ENCODE data around the gene TCEANC2. TPM values are rescaled to one million over a fixed set of nuclear protein-coding genes. Genes with fewer than 3 reads are reported as not detected.

Gene TCEANC2
- total RNA-seq, 4 donors from 2014 or later, result 1.5 to 7.3 (median 3.2) TPM

GRCh38 chr1:54012863-54013262 lies 40.5 kb upstream of the TCEANC2 start:
- H3K27ac ChIP-seq, result no peak overlapping the region
- H3K4me1 ChIP-seq, result no peaks in the 10 kb centered on the region
- intact Hi-C loops (cut with DNase I; ENCODE audit: low total_unique reads), result no loop called here
- no peak overlapping the region for H3K4me3 ChIP-seq
- H3K36me3 ChIP-seq, result no peaks in the 10 kb centered on the region
- H3K27me3 ChIP-seq, result no peaks in the 10 kb centered on the region
- no peak for DNase-seq
- H3K9me3 ChIP-seq, result no peaks in the 10 kb centered on the region
- TF ChIP-seq POLR2A (IDR thresholded peaks at IDR 0.05), result no peak
- TF ChIP-seq, protein P1, sequence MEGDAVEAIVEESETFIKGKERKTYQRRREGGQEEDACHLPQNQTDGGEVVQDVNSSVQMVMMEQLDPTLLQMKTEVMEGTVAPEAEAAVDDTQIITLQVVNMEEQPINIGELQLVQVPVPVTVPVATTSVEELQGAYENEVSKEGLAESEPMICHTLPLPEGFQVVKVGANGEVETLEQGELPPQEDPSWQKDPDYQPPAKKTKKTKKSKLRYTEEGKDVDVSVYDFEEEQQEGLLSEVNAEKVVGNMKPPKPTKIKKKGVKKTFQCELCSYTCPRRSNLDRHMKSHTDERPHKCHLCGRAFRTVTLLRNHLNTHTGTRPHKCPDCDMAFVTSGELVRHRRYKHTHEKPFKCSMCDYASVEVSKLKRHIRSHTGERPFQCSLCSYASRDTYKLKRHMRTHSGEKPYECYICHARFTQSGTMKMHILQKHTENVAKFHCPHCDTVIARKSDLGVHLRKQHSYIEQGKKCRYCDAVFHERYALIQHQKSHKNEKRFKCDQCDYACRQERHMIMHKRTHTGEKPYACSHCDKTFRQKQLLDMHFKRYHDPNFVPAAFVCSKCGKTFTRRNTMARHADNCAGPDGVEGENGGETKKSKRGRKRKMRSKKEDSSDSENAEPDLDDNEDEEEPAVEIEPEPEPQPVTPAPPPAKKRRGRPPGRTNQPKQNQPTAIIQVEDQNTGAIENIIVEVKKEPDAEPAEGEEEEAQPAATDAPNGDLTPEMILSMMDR (IDR thresholded peaks at IDR 0.05), result no peak

- Histone ChIP-seq H3K4me3 (no peak overlapping the region), H3K27ac (no peak overlapping the region), H3K4me1 (no peaks in the 10 kb centered on the region), H3K27me3 (no peaks in the 10 kb centered on the region), H3K9me3 (no peaks in the 10 kb centered on the region), H3K36me3 (no peaks in the 10 kb centered on the region)
- intact Hi-C loops (cut with DNase I; ENCODE audit: low total_unique reads), result no loop called here
- no peak for DNase-seq
- TF ChIP-seq POLR2A (IDR thresholded peaks at IDR 0.05), result no peak
- TF ChIP-seq, protein P1 (IDR thresholded peaks at IDR 0.05), result no peak
These were observed 39.9 kb upstream of the TCEANC2 start for GRCh38 chr1:54013393-54014008.

DNA sequence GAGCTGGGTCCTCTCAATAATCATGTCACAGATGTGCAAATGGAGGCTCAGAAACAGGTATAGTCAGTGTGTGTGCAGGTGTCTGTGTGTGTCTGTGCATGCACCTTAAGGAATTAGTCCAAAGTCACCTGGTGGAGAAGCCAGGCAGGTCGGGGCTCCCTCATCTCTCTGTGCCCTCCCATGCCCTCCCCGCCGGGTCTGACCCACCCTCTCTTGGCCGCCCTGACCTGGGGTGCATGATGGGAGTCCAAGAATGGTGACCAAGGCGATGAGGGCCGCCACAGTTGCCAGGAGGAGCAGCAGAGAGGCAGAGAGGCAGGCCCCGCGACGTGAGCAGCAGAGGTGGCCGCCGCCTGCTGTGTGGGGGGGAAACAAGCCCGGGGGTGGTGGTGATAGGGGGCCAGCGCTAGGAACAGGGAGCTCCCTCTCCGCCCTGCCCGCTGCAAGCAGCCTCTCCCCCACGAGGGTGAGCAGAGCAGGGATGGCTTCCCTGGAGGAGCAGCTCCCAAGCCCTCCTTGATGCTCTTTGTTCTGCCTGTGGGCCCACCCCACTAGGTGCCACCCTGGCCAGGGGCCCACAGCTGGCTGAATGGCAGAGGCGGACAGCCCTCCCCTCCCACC lies 39.3 kb upstream of the TCEANC2 start:
- TF ChIP-seq, protein P1 (IDR thresholded peaks at IDR 0.05), result no peak
- Histone ChIP-seq H3K27me3 (no peaks in the 10 kb centered on the region), H3K36me3 (no peaks in the 10 kb centered on the region), H3K9me3 (no peaks in the 10 kb centered on the region), H3K27ac (no peak overlapping the region), H3K4me1 (no peaks in the 10 kb centered on the region), H3K4me3 (no peak overlapping the region)
- DNase-seq, result no peak
- intact Hi-C loops (cut with DNase I; ENCODE audit: low total_unique reads), result no loop called here

GRCh38 chr1:54016343-54017282 lies 36.8 kb upstream of the TCEANC2 start:
- Histone ChIP-seq H3K36me3 (no peaks in the 10 kb centered on the region), H3K9me3 (no peaks in the 10 kb centered on the region), H3K4me1 (no peaks in the 10 kb centered on the region), H3K4me3 (no peak overlapping the region), H3K27me3 (no peaks in the 10 kb centered on the region), H3K27ac (no peak overlapping the region)
- intact Hi-C loops (cut with DNase I; ENCODE audit: low total_unique reads), result no loop called here
- no peak for DNase-seq
- TF ChIP-seq POLR2A (IDR thresholded peaks at IDR 0.05), result no peak
- TF ChIP-seq, protein P1 (IDR thresholded peaks at IDR 0.05), result no peak

DNA sequence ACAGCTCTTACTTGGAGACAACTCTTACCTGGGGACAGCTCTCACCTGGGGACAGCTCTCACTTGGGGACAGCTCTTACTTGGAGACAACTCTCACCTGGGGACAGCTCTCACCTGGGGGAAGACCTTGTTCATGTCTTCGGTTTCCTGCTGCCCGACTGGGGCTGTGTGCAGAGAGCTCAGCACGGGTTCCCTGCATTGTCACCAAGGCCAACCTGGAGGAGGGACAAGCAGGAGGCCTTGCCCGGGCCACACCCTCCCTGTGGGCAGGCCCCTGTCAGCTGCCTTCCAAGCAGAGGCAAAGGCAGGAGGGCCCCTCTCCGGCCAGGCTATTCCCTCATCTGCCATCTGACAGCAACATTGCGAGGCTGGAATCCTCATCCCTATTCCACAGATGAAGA lies 35.4 kb upstream of the TCEANC2 start, which contains the start of gene LDLRAD1:
TSS of gene LDLRAD1 (minus strand) at position 208 of the 400 bp plus-strand sequence. CDS start at position 134, 74 bp downstream.
- no peak for DNase-seq
- Histone ChIP-seq H3K9me3 (no peaks in the 10 kb centered on the region), H3K4me3 (no peak within 1 kb of the TSS), H3K27me3 (no peaks in the 10 kb centered on the region), H3K36me3 (no peaks in the 10 kb centered on the region), H3K27ac (no peak within 1 kb of the TSS), H3K4me1 (no peaks in the 10 kb centered on the region)
- TF ChIP-seq POLR2A (IDR thresholded peaks at IDR 0.05), result no peak
- TF ChIP-seq, protein P1 (IDR thresholded peaks at IDR 0.05), result no peak
- intact Hi-C loops (cut with DNase I; ENCODE audit: low total_unique reads), result no loop called here

All from uterus (tissue), 4 donors.